Sigmoid colon (tissue), 7 donors: ENCODE measurements around the gene DGKD. TPM values are rescaled to one million over a fixed set of nuclear protein-coding genes. Genes with fewer than 3 reads are reported as not detected.
A peak's percentile ranks its signal among the peaks of the same experiment; 100 is the strongest.

Experiments used
- DNase-seq: peaks from one replicate; pipeline ENCODE4 v3.0.0-alpha.2; 2019
- H3K27ac ChIP-seq, 4 donors: fragments of 200-600 bp; sonication (generic); one replicate each; pipeline ENCODE4 v1.5.1; 2016 to 2019; ENCODE audit warnings: mild to moderate bottlenecking in 1 of 4
- H3K27me3 ChIP-seq, 3 donors: fragments of 200-600 bp; sonication (generic); one replicate each; pipeline ENCODE4 v1.5.1; 2019; ENCODE audit warnings: mild to moderate bottlenecking in 1 of 3
- H3K36me3 ChIP-seq, 4 donors: fragments of 200-600 bp; sonication (generic); one replicate each; pipeline ENCODE4 v1.5.1; 2016 to 2019
- H3K4me1 ChIP-seq, 4 donors: fragments of 200-600 bp; sonication (generic); one replicate each; pipeline ENCODE4 v1.5.1; 2017 to 2019
- H3K4me3 ChIP-seq, 4 donors: fragments of 200-600 bp; sonication (generic); one replicate each; pipeline ENCODE4 v1.5.1; 2017 to 2019; ENCODE audit warnings: mild to moderate bottlenecking in 2 of 4, moderate library complexity in 1 of 4
- H3K9me3 ChIP-seq, 4 donors: fragments of 200-600 bp in 3 of 4; sonication (generic) in 3 of 4; one replicate each; pipeline versions ENCODE4 v1.5.1 to v1.6.1; 2013 to 2019
- CTCF ChIP-seq, 4 experiments: fragments of 450-650 bp in 3 of 4; fragments of 200-600 bp in 1 of 4; IDR thresholded peaks; one replicate each; pipeline ENCODE4 v1.5.1; 2016 to 2019; ENCODE audit warnings: antibody characterized with exemption in 4 of 4, mild to moderate bottlenecking in 3 of 4, moderate library complexity in 2 of 4
- EP300 ChIP-seq, 4 donors: sonication (generic); formaldehyde crosslinking; IDR thresholded peaks; one replicate each; pipeline ENCODE4 v1.6.1; 2017; ENCODE audit warnings: antibody characterized with exemption in 4 of 4
- POLR2A ChIP-seq, 2 donors: fragments of 450-650 bp; IDR thresholded peaks; one replicate each; pipeline ENCODE4 v1.6.1; 2016; ENCODE audit warnings: antibody characterized with exemption in 2 of 2, mild to moderate bottlenecking in 2 of 2, moderate library complexity in 2 of 2
- POLR2AphosphoS5 ChIP-seq, 4 donors: sonication (generic); formaldehyde crosslinking; IDR thresholded peaks; one replicate each; pipeline ENCODE4 v1.6.1; 2017; ENCODE audit warnings: antibody characterized with exemption in 4 of 4
- WGBS, 2 donors: extraction: QIAGEN DNeasy Blood & Tissue Kit; methylation state at CpG; one replicate each; pipeline ENCODE4 v1.1.7; 2013; 5-methylcytosine and 5-hydroxymethylcytosine counted together
- intact Hi-C: fragments of 100-400 bp; cut with DNase I; formaldehyde crosslinking; loops from one replicate; pipeline ENCODE4 v1.15.1; 2023
- polyA plus RNA-seq, 3 donors: library from polyadenylated mRNA; stranded (reverse); fragments of 200-250 nt; gene quantifications; one replicate each; pipeline ENCODE4 v1.2.3, GENCODE V29; 2013
- total RNA-seq, 4 donors: library from RNA; depleted of rRNA; stranded (reverse); fragments of >200 nt; gene quantifications; one replicate each; pipeline ENCODE4 v1.1.0, GENCODE V29; 2016
- donor health status: healthy with polysubstance abuse.
- donor health status: Bipolar disorder and iron deficiency.
- donor health status: healthy.

Gene DGKD
- total and polyA plus RNA-seq, 7 donors = 10.7 to 67.0 (median 19.7) TPM

GRCh38 chr2:233456111-233456510 is 101.8 kb downstream of the DGKD start:
- no peaks in the 10 kb centered on the region for H3K9me3 ChIP-seq
- no peaks in the 10 kb centered on the region for H3K27me3 ChIP-seq
- DNase-seq = peak; percentile 21
- H3K27ac ChIP-seq = no peak overlapping the region
- 93 to 96% methylated on average over 11 of the region's 11 CpGs for WGBS, 2 donors
- peaks cover 4 to 97% (median 52%) of the 10 kb centered on the region in 4 donors for H3K36me3 ChIP-seq
- intact Hi-C loops = no loop called here
- H3K4me1 ChIP-seq = peaks cover 0 to 6% (median 0%) of the 10 kb centered on the region in 4 donors
- TF ChIP-seq CTCF (IDR thresholded peaks at IDR 0.05) (no peak), POLR2AphosphoS5 (IDR thresholded peaks at IDR 0.05) (no peak), POLR2A (IDR thresholded peaks at IDR 0.05) (no peak), EP300 (IDR thresholded peaks at IDR 0.05) (no peak)
- H3K4me3 ChIP-seq = no peak overlapping the region

- H3K4me3 ChIP-seq = no peak overlapping the region
- H3K9me3 ChIP-seq = no peaks in the 10 kb centered on the region
- WGBS, 2 donors = 93% methylated on average over 5 of the region's 5 CpGs
- peaks cover 4 to 97% (median 56%) of the 10 kb centered on the region in 4 donors for H3K36me3 ChIP-seq
- H3K4me1 ChIP-seq = peaks cover 0 to 6% (median 0%) of the 10 kb centered on the region in 4 donors
- H3K27ac ChIP-seq = no peak overlapping the region
- no peaks in the 10 kb centered on the region for H3K27me3 ChIP-seq
- intact Hi-C loops = no loop called here
- TF ChIP-seq POLR2AphosphoS5 (IDR thresholded peaks at IDR 0.05) (no peak), CTCF (IDR thresholded peaks at IDR 0.05) (no peak), POLR2A (IDR thresholded peaks at IDR 0.05) (no peak), EP300 (IDR thresholded peaks at IDR 0.05) (no peak)
- no peak for DNase-seq
These were observed 102.6 kb downstream of the DGKD start for GRCh38 chr2:233456934-233457333.

- intact Hi-C loops = no loop called here
These were observed 103.1 kb downstream of the DGKD start for GRCh38 chr2:233457356-233457755.

GRCh38 chr2:233458031-233458610 is 103.8 kb downstream of the DGKD start:
- DNase-seq = no peak
- TF ChIP-seq POLR2AphosphoS5 (IDR thresholded peaks at IDR 0.05) (no peak), POLR2A (IDR thresholded peaks at IDR 0.05) (no peak), EP300 (IDR thresholded peaks at IDR 0.05) (no peak), CTCF (IDR thresholded peaks at IDR 0.05) (no peak)
- intact Hi-C loops = no loop called here
- 95 to 97% methylated on average over 20 of the region's 20 CpGs for WGBS, 2 donors
- H3K36me3 ChIP-seq = peaks cover 10 to 97% (median 65%) of the 10 kb centered on the region in 4 donors
- H3K27ac ChIP-seq = no peak overlapping the region
- no peak overlapping the region for H3K4me3 ChIP-seq
- H3K27me3 ChIP-seq = no peaks in the 10 kb centered on the region
- peaks cover 0 to 1% (median 0%) of the 10 kb centered on the region in 4 donors for H3K4me1 ChIP-seq
- no peaks in the 10 kb centered on the region for H3K9me3 ChIP-seq

More at GRCh38 chr2:233457356-233457755, 103.1 kb downstream of the DGKD start:
- no peaks in the 10 kb centered on the region for H3K27me3 ChIP-seq
- no peak for DNase-seq
- H3K27ac ChIP-seq = no peak overlapping the region
- 95 to 96% methylated on average over 5 of the region's 5 CpGs for WGBS, 2 donors
- no peak for TF ChIP-seq POLR2A (IDR thresholded peaks at IDR 0.05)
- no peak for TF ChIP-seq CTCF (IDR thresholded peaks at IDR 0.05)
- TF ChIP-seq POLR2AphosphoS5 (IDR thresholded peaks at IDR 0.05) = no peak
- TF ChIP-seq EP300 (IDR thresholded peaks at IDR 0.05) = no peak
- H3K36me3 ChIP-seq = peaks cover 4 to 97% (median 60%) of the 10 kb centered on the region in 4 donors
- no peak overlapping the region for H3K4me3 ChIP-seq
- H3K9me3 ChIP-seq = no peaks in the 10 kb centered on the region
- H3K4me1 ChIP-seq = peaks cover 0 to 6% (median 0%) of the 10 kb centered on the region in 4 donors

GRCh38 chr2:233458826-233459225 is 104.5 kb downstream of the DGKD start:
- Histone ChIP-seq H3K9me3 (no peaks in the 10 kb centered on the region), H3K27ac (no peak overlapping the region), H3K36me3 (peaks cover 14 to 100% (median 64%) of the 10 kb centered on the region in 4 donors), H3K4me3 (no peak overlapping the region), H3K27me3 (no peaks in the 10 kb centered on the region), H3K4me1 (no peaks in the 10 kb centered on the region)
- DNase-seq = no peak
- TF ChIP-seq EP300 (IDR thresholded peaks at IDR 0.05) (no peak), POLR2A (IDR thresholded peaks at IDR 0.05) (no peak), CTCF (IDR thresholded peaks at IDR 0.05) (no peak), POLR2AphosphoS5 (IDR thresholded peaks at IDR 0.05) (no peak)
- intact Hi-C loops = no loop called here
- WGBS, 2 donors = 93 to 94% methylated on average over 8 of the region's 8 CpGs
